Measurements from ENCODE around the gene HDAC4.

- TF ChIP-seq TAF1 (IDR thresholded peaks at IDR 0.05; ENCODE audit: low read depth) (no peak), TCF12 (IDR thresholded peaks at IDR 0.05; ENCODE audit: low read depth) (no peak), FOXM1 (IDR thresholded peaks at IDR 0.05; ENCODE audit: borderline replicate concordance, low read depth) (no peak), REST (IDR thresholded peaks at IDR 0.05; ENCODE audit: low read depth) (no peak), YY1 (IDR thresholded peaks at IDR 0.05; ENCODE audit: low read depth) (no peak), MAX (IDR thresholded peaks at IDR 0.05) (no peak), USF1 (IDR thresholded peaks at IDR 0.05) (no peak), TEAD4 (IDR thresholded peaks at IDR 0.05) (no peak)
Measured at GRCh38 chr2:239399921-239400595, 762 bp downstream of the HDAC4 start.

Measured in Ishikawa (cell line).